Esophagus squamous epithelium (tissue), 4 donors: ENCODE measurements around the gene ATP2A2.

ENCODE experiments used
- CTCF ChIP-seq, 6 experiments: fragments of 450-650 bp in 4 of 6; fragments of 200-600 bp in 2 of 6; sonication (generic) in 2 of 6; IDR thresholded peaks; one replicate each; pipeline ENCODE4 v1.5.1; 2016 to 2019; ENCODE audit warnings: antibody characterized with exemption in 6 of 6, mild to moderate bottlenecking in 4 of 6, moderate library complexity in 4 of 6
- POLR2A ChIP-seq, 4 donors: fragments of 450-650 bp; IDR thresholded peaks; one replicate each; pipeline ENCODE4 v1.6.1; 2017; ENCODE audit warnings: antibody characterized with exemption in 4 of 4, mild to moderate bottlenecking in 4 of 4, moderate library complexity in 3 of 4

- TF ChIP-seq CTCF (IDR thresholded peaks at IDR 0.05) (no peak), POLR2A (IDR thresholded peaks at IDR 0.05) (no peak)
These were observed 31.3 kb upstream of the ATP2A2 start for GRCh38 chr12:110249716-110250225.
